ENCODE results near the gene RPS21. TPM values are rescaled to one million over a fixed set of nuclear protein-coding genes. Genes with fewer than 3 reads are reported as not detected.
A peak's percentile ranks its signal among the peaks of the same experiment; 100 is the strongest.
"Not testable (repeated sequence)": the region's sequence is repeated elsewhere in the genome, so short reads cannot be mapped to it uniquely, and the experiment has no call there.

The RPS21 gene
- total and polyA plus RNA-seq, 8 donors = 239 to 7,615 (median 2,549) TPM

- TF ChIP-seq POLR2AphosphoS5 (IDR thresholded peaks at IDR 0.05) (no peak), POLR2A (IDR thresholded peaks at IDR 0.05) (no peak), EP300 (IDR thresholded peaks at IDR 0.05) (no peak)
- TF ChIP-seq, protein P1, sequence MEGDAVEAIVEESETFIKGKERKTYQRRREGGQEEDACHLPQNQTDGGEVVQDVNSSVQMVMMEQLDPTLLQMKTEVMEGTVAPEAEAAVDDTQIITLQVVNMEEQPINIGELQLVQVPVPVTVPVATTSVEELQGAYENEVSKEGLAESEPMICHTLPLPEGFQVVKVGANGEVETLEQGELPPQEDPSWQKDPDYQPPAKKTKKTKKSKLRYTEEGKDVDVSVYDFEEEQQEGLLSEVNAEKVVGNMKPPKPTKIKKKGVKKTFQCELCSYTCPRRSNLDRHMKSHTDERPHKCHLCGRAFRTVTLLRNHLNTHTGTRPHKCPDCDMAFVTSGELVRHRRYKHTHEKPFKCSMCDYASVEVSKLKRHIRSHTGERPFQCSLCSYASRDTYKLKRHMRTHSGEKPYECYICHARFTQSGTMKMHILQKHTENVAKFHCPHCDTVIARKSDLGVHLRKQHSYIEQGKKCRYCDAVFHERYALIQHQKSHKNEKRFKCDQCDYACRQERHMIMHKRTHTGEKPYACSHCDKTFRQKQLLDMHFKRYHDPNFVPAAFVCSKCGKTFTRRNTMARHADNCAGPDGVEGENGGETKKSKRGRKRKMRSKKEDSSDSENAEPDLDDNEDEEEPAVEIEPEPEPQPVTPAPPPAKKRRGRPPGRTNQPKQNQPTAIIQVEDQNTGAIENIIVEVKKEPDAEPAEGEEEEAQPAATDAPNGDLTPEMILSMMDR (IDR thresholded peaks at IDR 0.05) = no peak
- DNase-seq = peak; percentile 52 to 62
- Histone ChIP-seq H3K4me1 (peaks cover 19 to 52% (median 39%) of the 10 kb centered on the region in 4 donors), H3K27ac (no peak overlapping the region), H3K4me3 (no peak overlapping the region), H3K27me3 (peaks cover 0 to 38% (median 0%) of the 10 kb centered on the region in 3 donors), H3K36me3 (no peaks in the 10 kb centered on the region), H3K9me3 (no peaks in the 10 kb centered on the region)
- intact Hi-C loops (cut with DNase I; ENCODE audit: low total_unique reads) = no loop called here
- WGBS, 5 donors = 37 to 57% (median 46%) methylated on average over 20 to 23 of the region's 23 CpGs
Measured at GRCh38 chr20:62424249-62425107, 37.6 kb downstream of the RPS21 start.

GRCh38 chr20:62425281-62426058, 38.6 kb downstream of the RPS21 start:
- H3K9me3 ChIP-seq = no peaks in the 10 kb centered on the region
- H3K36me3 ChIP-seq = no peaks in the 10 kb centered on the region
- no peak overlapping the region for H3K27ac ChIP-seq
- H3K4me3 ChIP-seq = no peak overlapping the region
- intact Hi-C loops (cut with DNase I; ENCODE audit: low total_unique reads) = no loop called here
- H3K27me3 ChIP-seq = peaks cover 0 to 38% (median 0%) of the 10 kb centered on the region in 3 donors
- 79 to 89% (median 86%) methylated on average over 3 to 21 of the region's 21 CpGs for WGBS, 5 donors
- no peak for DNase-seq
- TF ChIP-seq POLR2A (IDR thresholded peaks at IDR 0.05) (no peak), POLR2AphosphoS5 (IDR thresholded peaks at IDR 0.05) (no peak), EP300 (IDR thresholded peaks at IDR 0.05) (no peak)
- TF ChIP-seq, protein P1 (IDR thresholded peaks at IDR 0.05) = no peak
- peaks cover 29 to 62% (median 49%) of the 10 kb centered on the region in 4 donors for H3K4me1 ChIP-seq

DNA sequence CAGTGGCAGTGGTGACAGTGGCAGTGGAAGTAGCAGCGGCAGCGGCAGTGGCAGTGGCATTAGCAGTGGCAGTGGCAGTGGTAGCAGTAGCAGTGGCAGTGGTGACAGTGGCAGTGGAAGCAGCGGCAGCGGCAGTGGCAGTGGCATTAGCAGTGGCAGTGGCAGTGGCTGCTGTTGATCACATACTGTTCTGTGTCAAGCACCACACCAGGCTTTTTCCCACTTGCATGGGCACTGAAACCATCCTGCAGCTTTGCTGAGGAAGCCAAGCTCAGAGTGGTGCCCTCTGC, 39.1 kb downstream of the RPS21 start:
- DNase-seq; H3K9me3 ChIP-seq; H3K36me3 ChIP-seq; H3K4me3 ChIP-seq; H3K27ac ChIP-seq; intact Hi-C loops (cut with DNase I; ENCODE audit: low total_unique reads): not testable (repeated sequence)
- peaks cover 32 to 67% (median 54%) of the 10 kb centered on the region in 4 donors for H3K4me1 ChIP-seq
- 89 to 100% (median 98%) methylated on average over 4 of the region's 4 CpGs for WGBS, 5 donors
- peaks cover 0 to 38% (median 0%) of the 10 kb centered on the region in 3 donors for H3K27me3 ChIP-seq

GRCh38 chr20:62426699-62427131, 39.8 kb downstream of the RPS21 start:
- intact Hi-C loops (cut with DNase I; ENCODE audit: low total_unique reads) = no loop called here
- WGBS, 5 donors = 18 to 37% (median 30%) methylated on average over 8 to 22 of the region's 22 CpGs
- H3K27me3 ChIP-seq = peaks cover 0 to 38% (median 0%) of the 10 kb centered on the region in 3 donors
- peak; percentile 74 to 80 for DNase-seq
- H3K27ac ChIP-seq = peak overlapping the region; percentile 59 to 80 (median 70)
- H3K36me3 ChIP-seq = no peaks in the 10 kb centered on the region
- peaks cover 32 to 67% (median 59%) of the 10 kb centered on the region in 4 donors for H3K4me1 ChIP-seq
- H3K4me3 ChIP-seq = peak overlapping the region; percentile 4 to 26 (median 18)
- no peaks in the 10 kb centered on the region for H3K9me3 ChIP-seq
- TF ChIP-seq POLR2A (IDR thresholded peaks at IDR 0.05) (no peak), EP300 (IDR thresholded peaks at IDR 0.05) (no peak), POLR2AphosphoS5 (IDR thresholded peaks at IDR 0.05) (no peak)
- TF ChIP-seq, protein P1 (IDR thresholded peaks at IDR 0.05) = no peak
